PC-9 (cell line): ENCODE results near the gene FAM170A. TPM values are rescaled to one million over a fixed set of nuclear protein-coding genes. Genes with fewer than 3 reads are reported as not detected.

ENCODE experiments used
- BruUV-seq: library from RNA; stranded (reverse); fragments of 400-500 nt; replicated peaks from 2 replicates; lab custom pipeline; 2021; lab: Mats Ljungman, UMichigan
- CTCF ChIA-PET: fragments of 300-600 bp; sonication (Branson Sonifier 250); formaldehyde crosslinking; loops from one replicate; lab custom pipeline; 2022; ENCODE audit warnings: antibody characterized with exemption; lab: Charles Lee
- POLR2A ChIA-PET: fragments of 300-600 bp; sonication (Branson Sonifier 250); formaldehyde crosslinking; loops from one replicate; lab custom pipeline; 2022; ENCODE audit warnings: antibody characterized with exemption; ENCODE audit not compliant: unreplicated experiment; lab: Charles Lee
- DNase-seq, 2 experiments: peaks; one replicate each; pipeline versions ENCODE4 v3.0.0 to v3.0.0-alpha.2; 2015 to 2022; ENCODE audit warnings: mixed read lengths in 1 of 2
- H2AFZ ChIP-seq: fragments of 200-600 bp; sonication (generic); 2 replicates; pipeline ENCODE4 v1.8.1; 2017; ENCODE audit warnings: antibody characterized with exemption
- H3F3A ChIP-seq: fragments of 200-600 bp; sonication (generic); 2 replicates; pipeline ENCODE4 v1.8.1; 2017; ENCODE audit warnings: antibody characterized with exemption, mild to moderate bottlenecking, low read depth; ENCODE audit not compliant: insufficient read depth
- H3K27ac ChIP-seq: fragments of 200-600 bp; sonication (generic); 2 replicates; pipeline ENCODE4 v1.6.1; 2016; ENCODE audit warnings: mixed run types
- H3K27me3 ChIP-seq: fragments of 200-600 bp; sonication (generic); 2 replicates; pipeline ENCODE4 v1.6.1; 2016; ENCODE audit warnings: low read depth, mixed run types; ENCODE audit not compliant: insufficient read depth
- H3K36me3 ChIP-seq: fragments of 200-600 bp; sonication (generic); 2 replicates; pipeline ENCODE4 v1.6.1; 2016; ENCODE audit warnings: low read depth, mixed run types
- H3K4me1 ChIP-seq: fragments of 200-600 bp; sonication (generic); replicated peaks from 2 replicates; pipeline ENCODE4 v1.6.1; 2016; ENCODE audit warnings: mixed run types; ENCODE audit not compliant: insufficient read depth
- H3K4me2 ChIP-seq: fragments of 200-600 bp; sonication (generic); 2 replicates; pipeline ENCODE4 v1.6.1; 2017; ENCODE audit warnings: mixed run types
- H3K4me3 ChIP-seq: fragments of 200-600 bp; sonication (generic); 2 replicates; pipeline ENCODE4 v1.6.1; 2016; ENCODE audit warnings: mixed run types
- H3K79me2 ChIP-seq: fragments of 200-600 bp; sonication (generic); 2 replicates; pipeline ENCODE4 v1.6.1; 2017; ENCODE audit warnings: low read depth, mixed run types
- H3K9me2 ChIP-seq: fragments of 200-600 bp; sonication (generic); 2 replicates; pipeline ENCODE4 v1.8.1; 2017; ENCODE audit warnings: mild to moderate bottlenecking; ENCODE audit not compliant: insufficient read depth
- H3K9me3 ChIP-seq: fragments of 200-600 bp; sonication (generic); 2 replicates; pipeline ENCODE4 v1.8.1; 2016; ENCODE audit warnings: low read depth; ENCODE audit not compliant: insufficient read depth
- H4K20me1 ChIP-seq: fragments of 200-600 bp; sonication (generic); 2 replicates; pipeline ENCODE4 v1.8.1; 2017; ENCODE audit not compliant: insufficient read depth
- EZH2 ChIP-seq: fragments of 200-600 bp; sonication (generic); IDR thresholded peaks from 2 replicates; pipeline ENCODE4 v1.8.0; 2017; ENCODE audit warnings: antibody characterized with exemption, low read depth
- intact Hi-C: fragments of 100-400 bp; cut with micrococcal nuclease; formaldehyde crosslinking; loops from one replicate; pipeline ENCODE4 v1.10.0; 2022; ENCODE audit not compliant: unreplicated experiment
- total RNA-seq: library from RNA; stranded (reverse); gene quantifications from 2 replicates; pipeline ENCODE4 v1.2.3, GENCODE V29; 2021
- TF ChIP-seq, protein P1 (sequence below): fragments of 200-600 bp; sonication (generic); conservative IDR thresholded peaks from 2 replicates; pipeline ENCODE4 v1.6.1; 2017; ENCODE audit warnings: mixed run types, antibody characterized with exemption, mild to moderate bottlenecking, moderate library complexity

FAM170A gene
- total RNA-seq, 1 experiment from 2014 or later = not detected

- DNase-seq = no peak
- no peak overlapping the region for H3K4me2 ChIP-seq
- no peaks in the 10 kb centered on the region for H3K79me2 ChIP-seq
- no peaks in the 10 kb centered on the region for H3K27me3 ChIP-seq
- POLR2A ChIA-PET = no interaction called here
- H3K36me3 ChIP-seq = no peaks in the 10 kb centered on the region
- CTCF ChIA-PET = no interaction called here
- H3F3A ChIP-seq = no peaks in the 10 kb centered on the region
- no peaks in the 10 kb centered on the region for H3K9me3 ChIP-seq
- intact Hi-C loops = no loop called here
- H3K4me3 ChIP-seq = no peak overlapping the region
- H4K20me1 ChIP-seq = no peaks in the 10 kb centered on the region
- no peak overlapping the region for H3K27ac ChIP-seq
- no peaks in the 10 kb centered on the region for H3K9me2 ChIP-seq
- BruUV-seq = no TSS peak
- no peak for TF ChIP-seq EZH2
- TF ChIP-seq, protein P1, sequence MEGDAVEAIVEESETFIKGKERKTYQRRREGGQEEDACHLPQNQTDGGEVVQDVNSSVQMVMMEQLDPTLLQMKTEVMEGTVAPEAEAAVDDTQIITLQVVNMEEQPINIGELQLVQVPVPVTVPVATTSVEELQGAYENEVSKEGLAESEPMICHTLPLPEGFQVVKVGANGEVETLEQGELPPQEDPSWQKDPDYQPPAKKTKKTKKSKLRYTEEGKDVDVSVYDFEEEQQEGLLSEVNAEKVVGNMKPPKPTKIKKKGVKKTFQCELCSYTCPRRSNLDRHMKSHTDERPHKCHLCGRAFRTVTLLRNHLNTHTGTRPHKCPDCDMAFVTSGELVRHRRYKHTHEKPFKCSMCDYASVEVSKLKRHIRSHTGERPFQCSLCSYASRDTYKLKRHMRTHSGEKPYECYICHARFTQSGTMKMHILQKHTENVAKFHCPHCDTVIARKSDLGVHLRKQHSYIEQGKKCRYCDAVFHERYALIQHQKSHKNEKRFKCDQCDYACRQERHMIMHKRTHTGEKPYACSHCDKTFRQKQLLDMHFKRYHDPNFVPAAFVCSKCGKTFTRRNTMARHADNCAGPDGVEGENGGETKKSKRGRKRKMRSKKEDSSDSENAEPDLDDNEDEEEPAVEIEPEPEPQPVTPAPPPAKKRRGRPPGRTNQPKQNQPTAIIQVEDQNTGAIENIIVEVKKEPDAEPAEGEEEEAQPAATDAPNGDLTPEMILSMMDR = no peak
- H3K4me1 ChIP-seq = no peaks in the 10 kb centered on the region
- no peak overlapping the region for H2AFZ ChIP-seq
Measured at GRCh38 chr5:119680080-119680479, 50.7 kb downstream of the FAM170A start.

- H3K36me3 ChIP-seq = no peaks in the 10 kb centered on the region
- H3K9me3 ChIP-seq = no peaks in the 10 kb centered on the region
- DNase-seq = no peak
- H3K4me3 ChIP-seq = no peak overlapping the region
- no TSS peak for BruUV-seq
- CTCF ChIA-PET = no interaction called here
- H3F3A ChIP-seq = no peaks in the 10 kb centered on the region
- POLR2A ChIA-PET = no interaction called here
- no peaks in the 10 kb centered on the region for H3K4me1 ChIP-seq
- H3K27ac ChIP-seq = no peak overlapping the region
- H3K27me3 ChIP-seq = no peaks in the 10 kb centered on the region
- intact Hi-C loops = no loop called here
- H2AFZ ChIP-seq = no peak overlapping the region
- H4K20me1 ChIP-seq = no peaks in the 10 kb centered on the region
- no peaks in the 10 kb centered on the region for H3K79me2 ChIP-seq
- TF ChIP-seq, protein P1 = no peak
- TF ChIP-seq EZH2 = no peak
- H3K4me2 ChIP-seq = no peak overlapping the region
- no peaks in the 10 kb centered on the region for H3K9me2 ChIP-seq
Measured at GRCh38 chr5:119681734-119682133, 52.4 kb downstream of the FAM170A start.

DNA sequence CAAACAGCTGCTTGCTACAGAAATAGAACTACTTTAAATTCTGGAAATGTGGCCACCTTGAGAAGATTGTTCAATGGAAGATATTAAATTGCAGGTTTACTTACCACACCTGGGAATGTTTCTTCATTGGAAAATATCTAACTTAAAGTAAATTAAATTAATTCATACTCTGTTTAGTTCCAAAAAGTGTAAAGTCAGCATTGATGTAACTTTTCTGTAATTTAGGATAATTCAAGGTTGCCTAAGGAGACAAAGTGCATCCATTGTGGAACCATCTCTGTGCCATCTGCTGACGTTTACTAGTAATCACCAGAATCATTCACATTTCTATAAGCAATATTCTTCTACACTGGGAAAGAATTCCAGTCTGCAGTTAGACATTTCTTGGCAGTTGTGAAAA is 53.0 kb downstream of the FAM170A start:
- no peak for TF ChIP-seq EZH2
- TF ChIP-seq, protein P1 = no peak
- POLR2A ChIA-PET = no interaction called here
- intact Hi-C loops = no loop called here

More for the DNA sequence above, 53.0 kb downstream of the FAM170A start:
- Histone ChIP-seq H3K4me2 (no peak overlapping the region), H3K4me1 (no peaks in the 10 kb centered on the region), H4K20me1 (no peaks in the 10 kb centered on the region), H3K27me3 (no peaks in the 10 kb centered on the region), H3F3A (no peaks in the 10 kb centered on the region), H3K9me3 (no peaks in the 10 kb centered on the region), H3K9me2 (no peaks in the 10 kb centered on the region), H3K79me2 (no peaks in the 10 kb centered on the region), H3K36me3 (no peaks in the 10 kb centered on the region), H2AFZ (no peak overlapping the region), H3K27ac (no peak overlapping the region), H3K4me3 (no peak overlapping the region)
- CTCF ChIA-PET = no interaction called here
- DNase-seq = no peak
- no TSS peak for BruUV-seq

Other genes starting within 250 kb of the FAM170A start
- gene HSD17B4, start 177.1 kb upstream of the FAM170A start, total RNA-seq = 148 and 226 TPM in 2 replicates